Measurements from ENCODE around the gene NTRK1.

The NTRK1 gene

GRCh38 chr1:156848461-156849150 is 12.1 kb upstream of the NTRK1 start:
- no peak for DNase-seq (ENCODE audit: low read depth)
- no peak for TF ChIP-seq CTCF (IDR thresholded peaks at IDR 0.05; ENCODE audit: low read depth, low read length, missing control alignments)
- no peak overlapping the region for H3K4me3 ChIP-seq (ENCODE audit: low read depth, low read length)

- H3K4me3 ChIP-seq (ENCODE audit: low read depth, low read length) = no peak overlapping the region
- TF ChIP-seq CTCF (IDR thresholded peaks at IDR 0.05; ENCODE audit: low read depth, low read length, missing control alignments) = no peak
- no peak for DNase-seq (ENCODE audit: low read depth)
Observed at GRCh38 chr1:156849151-156849496, 11.5 kb upstream of the NTRK1 start.

GRCh38 chr1:156851779-156852417 is 8.8 kb upstream of the NTRK1 start:
- no peak for TF ChIP-seq CTCF (IDR thresholded peaks at IDR 0.05; ENCODE audit: low read depth, low read length, missing control alignments)
- no peak for DNase-seq (ENCODE audit: low read depth)
- H3K4me3 ChIP-seq (ENCODE audit: low read depth, low read length) = no peak overlapping the region

GRCh38 chr1:156852418-156852874 is 8.2 kb upstream of the NTRK1 start:
- no peak for TF ChIP-seq CTCF (IDR thresholded peaks at IDR 0.05; ENCODE audit: low read depth, low read length, missing control alignments)
- no peak for DNase-seq (ENCODE audit: low read depth)
- no peak overlapping the region for H3K4me3 ChIP-seq (ENCODE audit: low read depth, low read length)

GRCh38 chr1:156853761-156854160 is 6.9 kb upstream of the NTRK1 start:
- H3K4me3 ChIP-seq (ENCODE audit: low read depth, low read length) = no peak overlapping the region
- no peak for DNase-seq (ENCODE audit: low read depth)
- no peak for TF ChIP-seq CTCF (IDR thresholded peaks at IDR 0.05; ENCODE audit: low read depth, low read length, missing control alignments)

GRCh38 chr1:156854634-156855033 is 6.0 kb upstream of the NTRK1 start:
- no peak overlapping the region for H3K4me3 ChIP-seq (ENCODE audit: low read depth, low read length)
- no peak for TF ChIP-seq CTCF (IDR thresholded peaks at IDR 0.05; ENCODE audit: low read depth, low read length, missing control alignments)
- DNase-seq (ENCODE audit: low read depth) = no peak

Data from GM12864 (cell line).